Measurements from ENCODE around the gene SLC6A19. TPM values are rescaled to one million over a fixed set of nuclear protein-coding genes. Genes with fewer than 3 reads are reported as not detected.

SLC6A19 gene
- polyA plus RNA-seq, 3 donors, result not detected

GRCh38 chr5:1195916-1196315 lies 5.5 kb upstream of the SLC6A19 start:
- Histone ChIP-seq H3K9me3 (replicated peaks in 1 of 2; ENCODE audit: control insufficient read depth in 1 of 2, insufficient read depth in 1 of 2, low read length in 2 of 2) (no peaks in the 10 kb centered on the region), H3K4me3 (replicated peaks in 1 of 3; ENCODE audit: low read depth in 2 of 3, low read length in 3 of 3) (no peak overlapping the region), H2AFZ (ENCODE audit: insufficient read depth, low read depth, low read length, poor library complexity, severe bottlenecking) (no peak overlapping the region), H4K20me1 (ENCODE audit: insufficient read depth, low read length) (no peaks in the 10 kb centered on the region), H3K9ac (ENCODE audit: insufficient read depth, low read length, poor library complexity, severe bottlenecking) (no peak overlapping the region), H3K36me3 (replicated peaks in 1 of 2; ENCODE audit: control insufficient read depth in 1 of 2, insufficient read depth in 2 of 2, low read length in 2 of 2) (no peaks in the 10 kb centered on the region), H3K27me3 (ENCODE audit: control insufficient read depth in 2 of 2, insufficient read depth in 2 of 2, low read length in 2 of 2) (no peaks in the 10 kb centered on the region), H3K4me1 (ENCODE audit: control insufficient read depth in 1 of 2, insufficient read depth in 2 of 2, low read length in 2 of 2) (no peaks in the 10 kb centered on the region), H3K4me2 (replicated peaks; ENCODE audit: extremely low read depth, low read length, poor library complexity, severe bottlenecking) (no peak overlapping the region), H3K27ac (ENCODE audit: low read depth in 1 of 2, low read length in 2 of 2) (no peak overlapping the region), H3K79me2 (ENCODE audit: insufficient read depth, low read length) (no peaks in the 10 kb centered on the region)
- WGBS (ENCODE audit: insufficient coverage), result 93% methylated on average over 14 of the region's 24 CpGs
- peaks cover under 1% of the 10 kb centered on the region for H3K4me1 Mint-ChIP-seq
- no peak for DNase-seq
- TF ChIP-seq CTCF (IDR thresholded peaks at IDR 0.05), result no peak
- H3K4me3 Mint-ChIP-seq, result no peak overlapping the region
- H3K27me3 Mint-ChIP-seq (ENCODE audit: low read depth in 3 of 3), result peaks cover 6 to 13% (median 8%) of the 10 kb centered on the region in 3 donors
- no peak overlapping the region for H3K27ac Mint-ChIP-seq
- intact Hi-C loops (cut with micrococcal nuclease), result no loop called here
- no peaks in the 10 kb centered on the region for H3K36me3 Mint-ChIP-seq
- H3K9me3 Mint-ChIP-seq, result no peaks in the 10 kb centered on the region

GRCh38 chr5:1196562-1196961 lies 4.8 kb upstream of the SLC6A19 start:
- Mint-ChIP-seq H3K4me1 (no peaks in the 10 kb centered on the region), H3K36me3 (no peaks in the 10 kb centered on the region), H3K9me3 (no peaks in the 10 kb centered on the region), H3K4me3 (no peak overlapping the region), H3K27me3 (ENCODE audit: low read depth in 3 of 3) (peaks cover 6 to 11% (median 8%) of the 10 kb centered on the region in 3 donors), H3K27ac (no peak overlapping the region)
- DNase-seq, result no peak
- H3K9ac ChIP-seq (ENCODE audit: insufficient read depth, low read length, poor library complexity, severe bottlenecking), result no peak overlapping the region
- intact Hi-C loops (cut with micrococcal nuclease), result no loop called here
- no peaks in the 10 kb centered on the region for H3K27me3 ChIP-seq (ENCODE audit: control insufficient read depth in 2 of 2, insufficient read depth in 2 of 2, low read length in 2 of 2)
- H3K9me3 ChIP-seq (replicated peaks in 1 of 2; ENCODE audit: control insufficient read depth in 1 of 2, insufficient read depth in 1 of 2, low read length in 2 of 2), result no peaks in the 10 kb centered on the region
- H3K79me2 ChIP-seq (ENCODE audit: insufficient read depth, low read length), result no peaks in the 10 kb centered on the region
- H3K4me1 ChIP-seq (ENCODE audit: control insufficient read depth in 1 of 2, insufficient read depth in 2 of 2, low read length in 2 of 2), result no peaks in the 10 kb centered on the region
- no peaks in the 10 kb centered on the region for H3K36me3 ChIP-seq (replicated peaks in 1 of 2; ENCODE audit: control insufficient read depth in 1 of 2, insufficient read depth in 2 of 2, low read length in 2 of 2)
- no peak overlapping the region for H3K4me2 ChIP-seq (replicated peaks; ENCODE audit: extremely low read depth, low read length, poor library complexity, severe bottlenecking)
- no peak overlapping the region for H3K4me3 ChIP-seq (replicated peaks in 1 of 3; ENCODE audit: low read depth in 2 of 3, low read length in 3 of 3)
- H4K20me1 ChIP-seq (ENCODE audit: insufficient read depth, low read length), result no peaks in the 10 kb centered on the region
- 90% methylated on average over 1 of the region's 1 CpG for WGBS (ENCODE audit: insufficient coverage)
- no peak overlapping the region for H2AFZ ChIP-seq (ENCODE audit: insufficient read depth, low read depth, low read length, poor library complexity, severe bottlenecking)
- TF ChIP-seq CTCF (IDR thresholded peaks at IDR 0.05), result no peak
- H3K27ac ChIP-seq (ENCODE audit: low read depth in 1 of 2, low read length in 2 of 2), result no peak overlapping the region

Measured in CD14-positive monocyte (primary cell).